ENCODE data around the gene ZNF570. TPM values are rescaled to one million over a fixed set of nuclear protein-coding genes. Genes with fewer than 3 reads are reported as not detected.

Gene ZNF570
- total and polyA plus RNA-seq, 7 donors, result 1.2 to 10.3 (median 3.0) TPM

Other genes starting within 250 kb of the ZNF570 start
- gene ZNF527, start 98.3 kb upstream of the ZNF570 start, total RNA-seq, result 1 to 10 TPM; 1.8 to 4.0 (median 3.6) TPM
- 1 to 10 TPM; 2.0 to 5.7 (median 2.0) TPM for gene ZNF527, start 98.3 kb upstream of the ZNF570 start, polyA plus RNA-seq
- gene ZNF569, start 1.9 kb upstream of the ZNF570 start, total RNA-seq, result 1 to 10 TPM; 3.3 to 5.3 (median 3.8) TPM
- 1 to 10 TPM; 2.0 to 8.0 (median 2.1) TPM for gene ZNF569, start 1.9 kb upstream of the ZNF570 start, polyA plus RNA-seq
- 1 to 10 TPM; 1.3 to 2.9 (median 1.8) TPM for gene ZNF793, start 37.6 kb downstream of the ZNF570 start, total RNA-seq
- gene ZNF793, start 37.6 kb downstream of the ZNF570 start, polyA plus RNA-seq, result 1 to 10 TPM in 2 of 3 donors, under 1 TPM in 1; 0.96 to 1.1 (median 1.1) TPM
- gene ZNF571, start 125.4 kb downstream of the ZNF570 start, total RNA-seq, result 1 to 10 TPM; 1.3 to 2.4 (median 1.8) TPM
- gene ZNF571, start 125.4 kb downstream of the ZNF570 start, polyA plus RNA-seq, result 1 to 10 TPM in 2 of 3 donors, under 1 TPM in 1; 0.96 to 3.7 (median 1.2) TPM
- 1 to 10 TPM in 3 of 4 donors, under 1 TPM in 1; 0.27 to 4.9 (median 1.4) TPM for gene ZNF540, start 125.5 kb downstream of the ZNF570 start, total RNA-seq
- 1 to 10 TPM in 1 of 3 donors, under 1 TPM in 2; 0.65 to 3.6 (median 0.83) TPM for gene ZNF540, start 125.5 kb downstream of the ZNF570 start, polyA plus RNA-seq
- 1 to 10 TPM; 3.2 to 6.8 (median 5.1) TPM for gene ZFP30, start 186.1 kb downstream of the ZNF570 start, total RNA-seq
- gene ZFP30, start 186.1 kb downstream of the ZNF570 start, polyA plus RNA-seq, result 1 to 10 TPM; 1.0 to 5.6 (median 1.6) TPM

Measured in psoas muscle (tissue), 7 donors.